Suprapubic skin (tissue), 4 donors: Measurements from ENCODE around the gene RAB20. TPM values are rescaled to one million over a fixed set of nuclear protein-coding genes. Genes with fewer than 3 reads are reported as not detected.

Experiments used
- DNase-seq, 2 donors: peaks; one replicate each; pipeline ENCODE4 v3.0.0-alpha.2; 2019; ENCODE audit warnings: low spot score in 2 of 2
- H3K27ac ChIP-seq: fragments of 200-600 bp; sonication (generic); one replicate; pipeline ENCODE4 v1.5.1; 2019
- H3K27me3 ChIP-seq: fragments of 200-600 bp; sonication (generic); one replicate; pipeline ENCODE4 v1.5.1; 2019
- H3K36me3 ChIP-seq: fragments of 200-600 bp; sonication (generic); one replicate; pipeline ENCODE4 v1.5.1; 2019
- H3K4me1 ChIP-seq: fragments of 200-600 bp; sonication (generic); one replicate; pipeline ENCODE4 v1.5.1; 2019
- H3K4me3 ChIP-seq: fragments of 200-600 bp; sonication (generic); one replicate; pipeline ENCODE4 v1.5.1; 2019; ENCODE audit warnings: mild to moderate bottlenecking
- H3K9me3 ChIP-seq: fragments of 200-600 bp; sonication (generic); one replicate; pipeline ENCODE4 v1.5.1; 2019
- EP300 ChIP-seq: sonication (generic); formaldehyde crosslinking; IDR thresholded peaks from one replicate; pipeline ENCODE4 v1.6.1; 2017; ENCODE audit warnings: antibody characterized with exemption
- POLR2A ChIP-seq, 2 donors: fragments of 450-650 bp; IDR thresholded peaks; one replicate each; pipeline ENCODE4 v1.6.1; 2017; ENCODE audit warnings: antibody characterized with exemption in 2 of 2, mild to moderate bottlenecking in 2 of 2, moderate library complexity in 2 of 2
- POLR2AphosphoS5 ChIP-seq, 3 donors: sonication (generic); formaldehyde crosslinking; IDR thresholded peaks; one replicate each; pipeline ENCODE4 v1.6.1; 2017; ENCODE audit warnings: antibody characterized with exemption in 3 of 3
- WGBS: methylation state at CpG from one replicate; pipeline ENCODE4 v1.1.5; 2018; 5-methylcytosine and 5-hydroxymethylcytosine counted together
- total RNA-seq, 4 donors: library from RNA; depleted of rRNA; stranded (reverse); fragments of >200 nt; gene quantifications; one replicate each; pipeline ENCODE4 v1.1.0, GENCODE V29; 2016
- TF ChIP-seq, protein P1 (sequence below), 2 donors: fragments of 200-600 bp in 1 of 2; fragments of 450-650 bp in 1 of 2; sonication (generic) in 1 of 2; IDR thresholded peaks; one replicate each; pipeline ENCODE4 v1.5.1; 2016 to 2019; ENCODE audit warnings: antibody characterized with exemption in 2 of 2, mild to moderate bottlenecking in 1 of 2, moderate library complexity in 1 of 2

The RAB20 gene
- total RNA-seq, 4 donors from 2014 or later = 2.0 to 6.7 (median 3.7) TPM

DNA sequence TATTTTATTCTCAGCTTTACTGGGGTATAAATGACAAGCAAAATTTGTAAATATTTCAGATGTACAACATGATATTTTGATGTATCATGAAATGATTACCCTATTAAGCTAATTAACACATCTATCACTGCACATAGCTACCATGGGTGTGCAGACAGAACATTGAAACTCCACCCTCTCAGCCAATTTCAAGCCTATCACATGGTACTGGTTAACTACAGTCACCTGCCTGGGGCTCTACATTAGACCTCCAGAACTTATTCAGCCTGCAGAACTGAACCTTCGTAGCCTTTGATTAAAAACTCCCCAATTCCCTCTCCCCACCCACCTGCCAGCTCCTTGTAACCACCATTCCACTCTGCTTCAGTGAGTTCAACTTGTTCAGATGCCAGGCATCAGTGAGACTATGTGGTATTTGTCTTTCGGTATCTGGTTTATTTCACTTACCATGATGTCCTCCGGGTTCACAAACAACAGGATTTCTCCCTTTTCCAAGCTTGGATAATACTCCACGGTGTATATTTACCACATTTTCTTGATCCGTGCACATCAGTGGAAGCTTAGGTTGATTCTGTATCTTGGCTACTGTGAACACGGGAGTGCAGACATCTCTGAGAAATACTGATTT lies 19.2 kb downstream of the RAB20 start:
- Histone ChIP-seq H3K27me3 (no peaks in the 10 kb centered on the region), H3K4me1 (peaks cover 23% of the 10 kb centered on the region), H3K27ac (no peak overlapping the region), H3K9me3 (no peaks in the 10 kb centered on the region), H3K4me3 (no peak overlapping the region), H3K36me3 (no peaks in the 10 kb centered on the region)
- TF ChIP-seq, protein P1, sequence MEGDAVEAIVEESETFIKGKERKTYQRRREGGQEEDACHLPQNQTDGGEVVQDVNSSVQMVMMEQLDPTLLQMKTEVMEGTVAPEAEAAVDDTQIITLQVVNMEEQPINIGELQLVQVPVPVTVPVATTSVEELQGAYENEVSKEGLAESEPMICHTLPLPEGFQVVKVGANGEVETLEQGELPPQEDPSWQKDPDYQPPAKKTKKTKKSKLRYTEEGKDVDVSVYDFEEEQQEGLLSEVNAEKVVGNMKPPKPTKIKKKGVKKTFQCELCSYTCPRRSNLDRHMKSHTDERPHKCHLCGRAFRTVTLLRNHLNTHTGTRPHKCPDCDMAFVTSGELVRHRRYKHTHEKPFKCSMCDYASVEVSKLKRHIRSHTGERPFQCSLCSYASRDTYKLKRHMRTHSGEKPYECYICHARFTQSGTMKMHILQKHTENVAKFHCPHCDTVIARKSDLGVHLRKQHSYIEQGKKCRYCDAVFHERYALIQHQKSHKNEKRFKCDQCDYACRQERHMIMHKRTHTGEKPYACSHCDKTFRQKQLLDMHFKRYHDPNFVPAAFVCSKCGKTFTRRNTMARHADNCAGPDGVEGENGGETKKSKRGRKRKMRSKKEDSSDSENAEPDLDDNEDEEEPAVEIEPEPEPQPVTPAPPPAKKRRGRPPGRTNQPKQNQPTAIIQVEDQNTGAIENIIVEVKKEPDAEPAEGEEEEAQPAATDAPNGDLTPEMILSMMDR (IDR thresholded peaks at IDR 0.05) = no peak
- TF ChIP-seq POLR2A (IDR thresholded peaks at IDR 0.05) (no peak), POLR2AphosphoS5 (IDR thresholded peaks at IDR 0.05) (no peak), EP300 (no peak)
- DNase-seq = no peak
- WGBS = 72% methylated on average over 6 of the region's 6 CpGs

DNA sequence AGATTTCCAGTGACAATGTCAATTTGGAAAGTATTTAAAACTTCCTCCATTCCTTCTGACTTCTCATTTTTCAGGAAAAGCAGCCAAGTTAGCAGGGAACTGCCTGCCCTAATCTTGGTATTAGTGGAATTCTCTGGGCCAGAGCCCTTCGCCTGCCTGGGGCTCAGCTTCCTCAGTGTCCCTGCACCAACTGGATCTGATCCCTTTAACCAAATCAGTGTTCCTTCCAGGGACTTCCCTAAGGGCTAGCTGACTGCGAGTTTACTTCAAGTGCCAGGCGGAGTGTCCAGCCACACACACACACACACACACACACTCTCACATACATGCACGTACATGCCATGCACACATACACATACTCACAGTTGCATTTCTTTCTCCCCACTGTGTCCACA lies 20.0 kb downstream of the RAB20 start:
- Histone ChIP-seq H3K27ac (no peak overlapping the region), H3K4me3 (no peak overlapping the region), H3K36me3 (no peaks in the 10 kb centered on the region), H3K27me3 (no peaks in the 10 kb centered on the region), H3K9me3 (no peaks in the 10 kb centered on the region), H3K4me1 (peaks cover 23% of the 10 kb centered on the region)
- no peak for TF ChIP-seq POLR2A (IDR thresholded peaks at IDR 0.05)
- no peak for TF ChIP-seq POLR2AphosphoS5 (IDR thresholded peaks at IDR 0.05)
- WGBS = 34% methylated on average over 4 of the region's 4 CpGs
- no peak for DNase-seq

DNA sequence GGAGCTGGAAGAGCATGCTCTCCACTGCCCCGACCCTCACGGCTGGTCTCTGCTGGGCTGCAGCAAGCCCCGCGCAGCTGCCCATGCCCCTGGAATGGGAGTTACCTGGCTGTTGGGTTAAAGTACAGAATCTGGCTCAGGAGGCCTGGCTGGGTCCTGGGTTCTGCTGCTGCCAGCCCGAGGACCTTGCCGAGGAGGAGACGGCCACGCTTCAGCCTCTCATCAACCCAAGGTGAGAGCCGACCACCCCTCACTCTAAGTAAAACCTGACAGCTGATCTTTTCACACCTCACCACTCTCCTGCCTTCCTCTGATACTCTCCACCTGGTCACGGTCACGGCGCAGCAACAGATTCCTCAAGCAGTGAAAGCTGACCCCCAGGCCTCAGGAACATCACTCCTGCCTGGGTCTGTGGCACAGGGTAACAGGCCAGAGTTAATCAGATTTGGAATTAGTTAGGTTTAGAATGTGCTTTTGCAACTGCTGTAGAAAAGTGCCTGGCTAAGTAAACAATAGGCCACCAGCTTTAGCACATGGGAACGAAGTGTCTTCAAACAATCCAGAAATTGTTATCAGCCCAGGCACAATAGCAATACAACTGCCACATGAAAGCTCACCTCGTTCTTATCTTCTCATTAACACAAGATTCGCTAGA lies 20.5 kb downstream of the RAB20 start:
- Histone ChIP-seq H3K9me3 (no peaks in the 10 kb centered on the region), H3K36me3 (no peaks in the 10 kb centered on the region), H3K4me1 (peaks cover 23% of the 10 kb centered on the region), H3K27ac (no peak overlapping the region), H3K4me3 (no peak overlapping the region), H3K27me3 (no peaks in the 10 kb centered on the region)
- no peak for TF ChIP-seq EP300
- TF ChIP-seq, protein P1 (IDR thresholded peaks at IDR 0.05) = no peak
- no peak for TF ChIP-seq POLR2AphosphoS5 (IDR thresholded peaks at IDR 0.05)
- TF ChIP-seq POLR2A (IDR thresholded peaks at IDR 0.05) = no peak
- no peak for DNase-seq
- WGBS = 82% methylated on average over 13 of the region's 15 CpGs

DNA sequence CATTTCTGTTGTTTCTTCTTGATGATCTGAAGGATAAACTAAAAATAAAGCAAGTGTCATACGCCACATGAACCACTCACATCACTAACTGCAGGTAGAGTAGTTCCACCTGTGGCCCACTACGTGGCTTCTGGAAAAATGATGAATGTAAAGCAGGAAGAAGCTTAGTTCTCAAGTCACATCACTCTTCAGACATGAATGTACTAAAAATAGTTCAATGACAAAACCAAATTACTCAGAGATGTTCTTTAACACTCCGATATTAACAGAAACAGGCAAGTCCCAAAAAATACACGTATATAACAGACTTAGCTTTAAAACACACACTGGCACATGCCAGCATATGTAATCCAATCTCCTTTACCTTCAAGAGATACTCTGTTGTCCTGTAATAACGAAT lies 21.6 kb downstream of the RAB20 start:
- Histone ChIP-seq H3K27ac (no peak overlapping the region), H3K9me3 (no peaks in the 10 kb centered on the region), H3K27me3 (no peaks in the 10 kb centered on the region), H3K4me1 (peaks cover 23% of the 10 kb centered on the region), H3K36me3 (no peaks in the 10 kb centered on the region), H3K4me3 (no peak overlapping the region)
- WGBS = 86% methylated on average over 5 of the region's 5 CpGs
- TF ChIP-seq POLR2A (IDR thresholded peaks at IDR 0.05) (no peak), POLR2AphosphoS5 (IDR thresholded peaks at IDR 0.05) (no peak), EP300 (no peak)
- TF ChIP-seq, protein P1 (IDR thresholded peaks at IDR 0.05) = no peak
- no peak for DNase-seq

DNA sequence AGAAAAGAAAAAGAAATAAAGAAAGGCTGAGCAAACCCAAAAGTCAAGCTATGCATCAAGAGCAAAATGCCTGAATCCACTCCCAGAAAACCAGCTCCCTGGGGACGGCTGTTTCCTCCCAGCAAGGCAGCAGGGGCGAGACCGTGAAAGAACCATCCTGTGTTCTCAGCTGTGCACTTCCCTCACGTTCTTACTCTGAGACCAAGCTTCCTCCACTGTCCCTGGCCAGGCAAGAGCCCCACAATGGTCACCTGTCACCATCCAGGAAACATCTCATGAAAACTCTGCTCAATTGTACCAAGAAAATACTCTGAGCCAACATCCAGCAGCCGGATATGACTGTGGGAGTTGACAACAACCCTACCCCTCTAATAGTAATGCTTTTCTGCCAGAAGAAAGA lies 22.9 kb downstream of the RAB20 start:
- no peak for DNase-seq
- Histone ChIP-seq H3K27ac (no peak overlapping the region), H3K4me1 (peaks cover 23% of the 10 kb centered on the region), H3K9me3 (no peaks in the 10 kb centered on the region), H3K4me3 (no peak overlapping the region), H3K36me3 (no peaks in the 10 kb centered on the region), H3K27me3 (no peaks in the 10 kb centered on the region)
- WGBS = 54% methylated on average over 5 of the region's 5 CpGs
- TF ChIP-seq POLR2AphosphoS5 (IDR thresholded peaks at IDR 0.05) (no peak), EP300 (no peak), POLR2A (IDR thresholded peaks at IDR 0.05) (no peak)
- TF ChIP-seq, protein P1 (IDR thresholded peaks at IDR 0.05) = no peak
